HEK293T (cell line): ENCODE results near the gene NUMBL.

Experiments
- CTCF ChIA-PET: fragments of 350-600 bp; formaldehyde crosslinking; extraction: SDS; loops from one replicate; lab custom pipeline; 2021; ENCODE audit warnings: antibody characterized with exemption, inconsistent platforms; lab: Yijun Ruan, JAX
- POLR2A ChIA-PET: fragments of 350-600 bp; formaldehyde crosslinking; extraction: SDS; loops from one replicate; lab custom pipeline; 2020; ENCODE audit warnings: antibody characterized with exemption, inconsistent platforms; lab: Yijun Ruan, JAX
- DNase-seq: peaks from one replicate; pipeline ENCODE4 v3.0.0; 2012; ENCODE audit warnings: mixed read lengths; ENCODE audit errors: extremely low spot score
- ARNT ChIP-seq: fragments of 450-650 bp; IDR thresholded peaks from 2 replicates; pipeline ENCODE4 v1.6.1; 2017; ENCODE audit warnings: mild to moderate bottlenecking
- BHLHE40 ChIP-seq: fragments of 450-650 bp; IDR thresholded peaks from 2 replicates; pipeline ENCODE4 v1.6.1; 2016; ENCODE audit warnings: mild to moderate bottlenecking, moderate library complexity, borderline replicate concordance
- CTBP1 ChIP-seq: fragments of 450-650 bp; IDR thresholded peaks from 2 replicates; pipeline ENCODE4 v1.6.1; 2016; ENCODE audit warnings: borderline replicate concordance
- ELF4 ChIP-seq: fragments of 450-650 bp; IDR thresholded peaks from 2 replicates; pipeline ENCODE4 v1.6.1; 2017; ENCODE audit warnings: antibody characterized with exemption
- FOXA1 ChIP-seq: fragments of 450-650 bp; IDR thresholded peaks from 2 replicates; pipeline ENCODE4 v1.6.1; 2016; ENCODE audit warnings: mild to moderate bottlenecking
- FOXK2 ChIP-seq: fragments of 450-650 bp; IDR thresholded peaks from 2 replicates; pipeline ENCODE4 v1.6.1; 2016; ENCODE audit warnings: mild to moderate bottlenecking
- FOXM1 ChIP-seq: fragments of 450-650 bp; IDR thresholded peaks from 2 replicates; pipeline ENCODE4 v1.6.1; 2017; ENCODE audit warnings: mild to moderate bottlenecking, borderline replicate concordance
- HDGF ChIP-seq: fragments of 450-650 bp; IDR thresholded peaks from 2 replicates; pipeline ENCODE4 v1.6.1; 2017; ENCODE audit warnings: antibody characterized with exemption, borderline replicate concordance
- L3MBTL2 ChIP-seq: fragments of 450-650 bp; conservative IDR thresholded peaks from 2 replicates; pipeline ENCODE4 v1.6.1; 2016; ENCODE audit warnings: mild to moderate bottlenecking
- LEF1 ChIP-seq: fragments of 450-650 bp; IDR thresholded peaks from 2 replicates; pipeline ENCODE4 v1.6.1; 2017; ENCODE audit warnings: mild to moderate bottlenecking, borderline replicate concordance
- NFRKB ChIP-seq: fragments of 450-650 bp; IDR thresholded peaks from 2 replicates; pipeline ENCODE4 v1.6.1; 2016; ENCODE audit warnings: mild to moderate bottlenecking, moderate library complexity
- SP1 ChIP-seq: fragments of 450-650 bp; IDR thresholded peaks from 2 replicates; pipeline ENCODE4 v1.6.1; 2017
- SUZ12 ChIP-seq: fragments of 450-650 bp; IDR thresholded peaks from 2 replicates; pipeline ENCODE4 v1.6.1; 2016; ENCODE audit warnings: mild to moderate bottlenecking
- TARDBP ChIP-seq: fragments of 450-650 bp; IDR thresholded peaks from 2 replicates; pipeline ENCODE4 v1.6.1; 2016
- ZNF384 ChIP-seq: fragments of 450-650 bp; IDR thresholded peaks from 2 replicates; pipeline ENCODE4 v1.6.1; 2016
- TF ChIP-seq, protein P1 (sequence below): fragments of 450-650 bp; IDR thresholded peaks from 2 replicates; pipeline ENCODE4 v1.6.1; 2016

NUMBL gene

DNA sequence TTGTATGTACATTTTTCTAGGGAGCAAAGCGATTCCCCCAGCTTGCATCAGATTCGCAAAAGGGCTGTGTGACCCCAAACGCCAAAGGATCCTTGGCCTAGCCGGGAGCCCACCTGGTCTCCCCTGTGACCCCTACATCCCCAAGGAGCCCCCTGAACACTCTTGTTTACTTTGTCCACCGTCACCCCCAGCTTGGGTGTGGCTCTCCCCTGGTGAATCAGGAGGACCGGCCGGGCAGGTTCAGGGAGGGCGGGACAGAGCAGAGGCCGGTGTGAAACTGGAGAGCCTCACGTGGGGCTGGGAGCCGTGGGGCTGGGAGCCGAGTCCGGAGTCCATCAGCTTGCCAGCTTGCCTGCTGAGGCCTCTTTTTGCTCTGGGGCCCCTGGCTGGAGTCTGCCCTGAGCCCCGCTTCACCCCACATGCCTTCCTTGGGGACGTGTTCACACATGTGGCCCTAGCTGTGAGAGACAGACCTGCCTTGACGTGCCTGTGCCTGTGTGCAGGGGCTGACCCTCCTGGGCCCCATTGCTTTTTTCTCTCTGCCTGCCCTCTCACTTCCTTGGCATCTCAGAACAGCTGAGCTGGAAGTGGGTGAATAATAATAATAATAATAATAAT lies 28.4 kb upstream of the NUMBL start:
- no peak for DNase-seq
- ChIA-PET CTCF (no interaction called here), POLR2A (interaction anchor here (0.8 to 1.1 kb wide), 2 partner anchors 32 to 56 kb away, joined by 3 to 7 read pairs; partner anchors contain the start of genes ACTMAP and SNRPA)
- TF ChIP-seq ARNT (no peak), L3MBTL2 (peak; percentile 39; the same call in 1 of the 2 replicates), ELF4 (no peak)

DNA sequence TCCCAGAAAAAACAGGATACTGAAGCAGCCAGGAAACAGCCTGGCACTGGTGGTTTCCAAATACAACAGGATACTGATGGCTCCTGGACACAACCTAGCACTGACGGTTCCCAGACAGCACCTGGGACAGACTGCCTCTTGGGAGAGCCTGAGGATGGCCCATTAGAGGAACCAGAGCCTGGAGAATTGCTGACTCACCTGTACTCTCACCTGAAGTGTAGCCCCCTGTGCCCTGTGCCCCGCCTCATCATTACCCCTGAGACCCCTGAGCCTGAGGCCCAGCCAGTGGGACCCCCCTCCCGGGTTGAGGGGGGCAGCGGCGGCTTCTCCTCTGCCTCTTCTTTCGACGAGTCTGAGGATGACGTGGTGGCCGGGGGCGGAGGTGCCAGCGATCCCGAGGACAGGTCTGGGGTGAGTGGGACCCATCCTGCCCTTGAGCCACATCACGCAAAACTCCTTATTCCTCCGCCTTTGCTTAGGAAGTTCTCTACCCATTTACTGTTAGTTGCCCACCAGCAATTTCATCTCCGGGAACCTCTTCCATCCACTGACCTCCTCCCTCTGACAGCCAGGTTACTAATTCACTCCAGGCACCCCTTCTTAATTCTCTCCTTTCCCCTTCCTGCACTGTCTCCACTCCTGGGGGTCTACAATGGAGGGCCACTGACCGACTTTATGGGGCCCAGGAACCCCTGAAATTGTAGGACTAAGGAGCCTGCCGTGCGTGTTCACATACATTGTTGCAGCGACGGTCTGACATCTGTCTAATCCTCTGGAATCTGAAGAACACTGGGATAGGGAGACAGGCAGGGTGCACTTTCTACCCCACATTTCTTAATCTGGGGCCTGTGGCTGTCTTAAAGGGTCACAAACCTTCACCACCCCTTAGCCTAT lies 27.7 kb upstream of the NUMBL start:
- DNase-seq: no peak
- POLR2A ChIA-PET: interaction anchor here (1.1 to 2.2 kb wide), 6 partner anchors 22 to 61 kb away, joined by 3 to 28 read pairs (median 6); partner anchors contain the start of genes ACTMAP, NUMBL and SNRPA
- TF ChIP-seq L3MBTL2: no peak
- no peak for TF ChIP-seq FOXA1
- TF ChIP-seq NFRKB: no peak
- no peak for TF ChIP-seq BHLHE40
- TF ChIP-seq ZNF384: no peak
- no peak for TF ChIP-seq ARNT
- no peak for TF ChIP-seq ELF4
- no peak for TF ChIP-seq FOXM1
- no peak for TF ChIP-seq LEF1
- CTCF ChIA-PET: interaction anchor here (0.5 kb wide), 1 partner anchor 454 kb away, joined by 5 read pairs; no protein-coding TSS in a partner anchor

GRCh38 chr19:40717325-40717879 lies 27.0 kb upstream of the NUMBL start:
- CTCF ChIA-PET: interaction anchor here (0.5 to 1.4 kb wide), 2 partner anchors 89 to 455 kb away, joined by 3 to 5 read pairs; no protein-coding TSS in a partner anchor
- no peak for TF ChIP-seq LEF1
- no peak for TF ChIP-seq NFRKB
- TF ChIP-seq, protein P1, sequence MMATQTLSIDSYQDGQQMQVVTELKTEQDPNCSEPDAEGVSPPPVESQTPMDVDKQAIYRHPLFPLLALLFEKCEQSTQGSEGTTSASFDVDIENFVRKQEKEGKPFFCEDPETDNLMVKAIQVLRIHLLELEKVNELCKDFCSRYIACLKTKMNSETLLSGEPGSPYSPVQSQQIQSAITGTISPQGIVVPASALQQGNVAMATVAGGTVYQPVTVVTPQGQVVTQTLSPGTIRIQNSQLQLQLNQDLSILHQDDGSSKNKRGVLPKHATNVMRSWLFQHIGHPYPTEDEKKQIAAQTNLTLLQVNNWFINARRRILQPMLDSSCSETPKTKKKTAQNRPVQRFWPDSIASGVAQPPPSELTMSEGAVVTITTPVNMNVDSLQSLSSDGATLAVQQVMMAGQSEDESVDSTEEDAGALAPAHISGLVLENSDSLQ: no peak
- no peak for TF ChIP-seq FOXA1
- no peak for TF ChIP-seq ELF4
- no peak for TF ChIP-seq SUZ12
- TF ChIP-seq L3MBTL2: no peak
- TF ChIP-seq ARNT: no peak
- no peak for TF ChIP-seq SP1
- no peak for TF ChIP-seq FOXM1
- TF ChIP-seq FOXK2: no peak
- no peak for TF ChIP-seq ZNF384
- TF ChIP-seq TARDBP: no peak
- TF ChIP-seq BHLHE40: no peak
- no peak for TF ChIP-seq HDGF
- no peak for TF ChIP-seq CTBP1
- POLR2A ChIA-PET: interaction anchor here (1.0 to 2.2 kb wide), 8 partner anchors 16 to 61 kb away, joined by 3 to 28 read pairs (median 4); partner anchors contain the start of genes ACTMAP and NUMBL

DNA sequence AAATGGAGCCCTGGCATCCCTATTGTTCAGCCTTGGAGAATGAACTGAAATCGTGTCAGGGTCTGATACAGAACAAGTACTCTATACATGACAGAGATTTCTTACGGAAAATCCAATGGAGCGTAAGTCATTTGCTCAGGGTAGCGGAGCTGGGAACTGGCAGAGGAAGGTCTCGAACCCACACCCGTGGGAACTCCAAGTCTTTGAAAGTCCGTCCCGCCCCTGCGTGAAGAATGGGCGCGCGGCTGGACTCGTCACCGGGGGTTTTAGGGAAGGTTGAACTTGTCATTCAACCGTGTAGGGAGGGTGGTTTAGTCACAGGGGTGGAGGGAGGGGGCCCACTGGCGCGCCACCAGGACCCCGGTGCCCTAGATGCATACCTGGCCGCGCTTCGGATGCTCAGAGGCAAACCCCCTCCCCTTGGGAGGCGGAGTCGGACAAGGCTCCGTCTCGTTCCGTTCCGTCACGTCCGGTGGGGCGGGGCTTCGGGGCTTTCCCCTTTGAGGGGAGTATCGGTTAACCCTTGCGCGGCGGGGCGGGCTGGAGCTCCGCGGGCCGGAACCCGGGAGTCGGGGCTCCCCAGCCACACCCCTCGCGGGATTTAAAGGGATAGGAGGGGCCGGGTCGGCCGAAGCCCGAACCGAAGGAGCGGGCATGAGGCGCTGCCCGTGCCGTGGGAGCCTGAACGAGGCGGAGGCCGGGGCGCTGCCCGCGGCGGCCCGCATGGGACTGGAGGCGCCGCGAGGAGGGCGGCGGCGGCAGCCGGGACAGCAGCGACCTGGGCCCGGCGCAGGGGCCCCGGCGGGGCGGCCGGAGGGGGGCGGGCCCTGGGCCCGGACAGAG lies 26.3 kb upstream of the NUMBL start, which contains the start of the genes COQ8B and ITPKC:
Gene COQ8B, minus strand, starts transcription at position 405 of the 843 bp plus-strand sequence. CDS start 2,254 bp downstream, outside the sequence.
Gene ITPKC, plus strand, starts transcription at position 631 of the 843 bp plus-strand sequence. Its CDS starts 24 bp downstream, at position 655.
- TF ChIP-seq ZNF384 (no peak), FOXM1 (0 out of 2 replicates have a peak, but pooled peaks have one; percentile 21)
- ChIA-PET POLR2A (interaction anchor here (1.0 to 2.2 kb wide), 9 partner anchors 17 to 62 kb away, joined by 3 to 28 read pairs (median 4); partner anchors contain the start of genes ACTMAP and NUMBL), CTCF (interaction anchor here (1.4 kb wide), 1 partner anchor 90 kb away, joined by 3 read pairs; no protein-coding TSS in a partner anchor)
- peak; percentile 96 for DNase-seq

More at GRCh38 chr19:40717325-40717879, 27.0 kb upstream of the NUMBL start:
- no peak for DNase-seq

- ChIA-PET POLR2A (interaction anchor here (1.0 to 2.2 kb wide), 4 partner anchors 25 to 53 kb away, joined by 4 to 28 read pairs (median 10); partner anchors contain the start of genes ACTMAP and NUMBL), CTCF (interaction anchor here (1.4 kb wide), 1 partner anchor 91 kb away, joined by 3 read pairs; no protein-coding TSS in a partner anchor)
- DNase-seq: no peak
- TF ChIP-seq HDGF: no peak
- TF ChIP-seq, protein P1: peak; percentile 29; the same call in 1 of the 2 replicates
Measured at GRCh38 chr19:40716031-40716481, 25.6 kb upstream of the NUMBL start.
